Keratinocyte (primary cell): ENCODE data around the gene RNF17. TPM values are rescaled to one million over a fixed set of nuclear protein-coding genes. Genes with fewer than 3 reads are reported as not detected.
"Not testable (repeated sequence)": the region's sequence is repeated elsewhere in the genome, so short reads cannot be mapped to it uniquely, and the experiment has no call there.

Experiments
- DNase-seq: peaks from one replicate; pipeline ENCODE4 v3.0.0-alpha.2; 2011; ENCODE audit warnings: low read depth, missing footprints, low spot score
- FAIRE-seq: peaks from 2 replicates; lab custom pipeline; 2011; peaks lifted over from hg19 to GRCh38; lab: Jason Lieb, UNC
- H2AFZ ChIP-seq: 2 replicates; pipeline ENCODE4 v1.6.0; 2012; ENCODE audit warnings: low read length, control low read depth, inconsistent platforms; ENCODE audit not compliant: control insufficient read depth
- H3K27ac ChIP-seq: 2 replicates; pipeline ENCODE4 v1.5.1; 2011; ENCODE audit warnings: low read length; ENCODE audit not compliant: control insufficient read depth, insufficient read depth
- H3K27me3 ChIP-seq: 3 replicates; pipeline ENCODE4 v1.6.0; 2011; ENCODE audit warnings: low read length; ENCODE audit not compliant: control insufficient read depth, insufficient read depth; ENCODE audit errors: extremely low read depth
- H3K36me3 ChIP-seq, 2 experiments: 2 replicates in 1 of 2; 3 replicates in 1 of 2; pipeline ENCODE4 v1.5.1; 2011; ENCODE audit warnings: low read length in 2 of 2, mild to moderate bottlenecking in 1 of 2; ENCODE audit not compliant: control insufficient read depth in 2 of 2, insufficient read depth in 2 of 2; ENCODE audit errors: extremely low read depth in 1 of 2
- H3K4me1 ChIP-seq: 3 replicates; pipeline ENCODE4 v1.5.1; 2011; ENCODE audit warnings: low read length; ENCODE audit not compliant: control insufficient read depth, insufficient read depth; ENCODE audit errors: extremely low read depth
- H3K4me2 ChIP-seq: 3 replicates; pipeline ENCODE4 v1.6.0; 2011; ENCODE audit warnings: low read depth, low read length; ENCODE audit not compliant: control insufficient read depth, insufficient read depth; ENCODE audit errors: extremely low read depth
- H3K4me3 ChIP-seq, 3 experiments: fragments of 200-600 bp in 1 of 3; sonication (generic) in 1 of 3; 2 replicates in 2 of 3; 3 replicates in 1 of 3; pipeline ENCODE4 v1.5.1; 2011 to 2016; ENCODE audit warnings: low read length in 3 of 3, mild to moderate bottlenecking in 3 of 3, control low read depth in 2 of 3, inconsistent platforms in 1 of 3, low read depth in 1 of 3, mixed read lengths in 1 of 3, mixed run types in 1 of 3, moderate library complexity in 1 of 3; ENCODE audit not compliant: control insufficient read depth in 2 of 3, insufficient read depth in 2 of 3; ENCODE audit errors: extremely low read depth in 1 of 3
- H3K79me2 ChIP-seq: 2 replicates; pipeline ENCODE4 v1.6.0; 2012; ENCODE audit warnings: low read length; ENCODE audit not compliant: control insufficient read depth, insufficient read depth
- H3K9ac ChIP-seq: 3 replicates; pipeline ENCODE4 v1.6.0; 2011; ENCODE audit warnings: low read length; ENCODE audit not compliant: control insufficient read depth, insufficient read depth; ENCODE audit errors: extremely low read depth
- H3K9me1 ChIP-seq: 3 replicates; pipeline ENCODE4 v1.6.0; 2011; ENCODE audit warnings: low read length; ENCODE audit not compliant: control insufficient read depth, insufficient read depth; ENCODE audit errors: extremely low read depth
- H3K9me3 ChIP-seq: 2 replicates; pipeline ENCODE4 v1.5.1; 2012; ENCODE audit warnings: low read depth, low read length; ENCODE audit not compliant: control insufficient read depth
- H4K20me1 ChIP-seq: 3 replicates; pipeline ENCODE4 v1.6.0; 2011; ENCODE audit warnings: low read length; ENCODE audit not compliant: control insufficient read depth, insufficient read depth; ENCODE audit errors: extremely low read depth
- EZH2 ChIP-seq: IDR thresholded peaks from one replicate; pipeline ENCODE4 v1.6.1; 2012; ENCODE audit warnings: inconsistent platforms, mild to moderate bottlenecking, low read length, moderate library complexity
- dilution Hi-C: fragments of 300-500 bp; cut with MboI; formaldehyde crosslinking; loops from one replicate; pipeline ENCODE4 v1.7.0; 2020; ENCODE audit warnings: low sequenced_read_pairs; ENCODE audit not compliant: extremely low pct_ligation_motif_present
- polyA plus RNA-seq, 5 experiments: library from polyadenylated mRNA; depleted of rRNA in 3 of 5; stranded (reverse) in 3 of 5; stranded (forward) in 1 of 5; unstranded in 1 of 5; fragments of >200 nt; gene quantifications; 1 replicate in 1 of 5; 2 replicates in 3 of 5; 3 replicates in 1 of 5; pipeline versions ENCODE4 v1.2.1 to v1.2.3, GENCODE V29; 2011 to 2012; ENCODE audit warnings: missing spikeins in 2 of 5, low read depth in 1 of 5, low replicate concordance in 1 of 5
- TF ChIP-seq, protein P1 (sequence below), 3 experiments: IDR thresholded peaks in 1 of 3; conservative IDR thresholded peaks in 1 of 3; optimal IDR thresholded peaks in 1 of 3; 2 replicates in 2 of 3; 3 replicates in 1 of 3; pipeline versions ENCODE3 to v1.5.1; 2011; ENCODE audit warnings: low read length in 3 of 3, mild to moderate bottlenecking in 3 of 3, moderate library complexity in 2 of 3, control low read depth in 1 of 3, inconsistent platforms in 1 of 3; ENCODE audit not compliant: insufficient read depth in 2 of 3; ENCODE audit errors: extremely low read depth in 1 of 3

Gene RNF17
- polyA plus RNA-seq, 1 donor (not counting 4 experiments of a cell fraction or from before 2014, with no cell fraction given), result not detected

DNA sequence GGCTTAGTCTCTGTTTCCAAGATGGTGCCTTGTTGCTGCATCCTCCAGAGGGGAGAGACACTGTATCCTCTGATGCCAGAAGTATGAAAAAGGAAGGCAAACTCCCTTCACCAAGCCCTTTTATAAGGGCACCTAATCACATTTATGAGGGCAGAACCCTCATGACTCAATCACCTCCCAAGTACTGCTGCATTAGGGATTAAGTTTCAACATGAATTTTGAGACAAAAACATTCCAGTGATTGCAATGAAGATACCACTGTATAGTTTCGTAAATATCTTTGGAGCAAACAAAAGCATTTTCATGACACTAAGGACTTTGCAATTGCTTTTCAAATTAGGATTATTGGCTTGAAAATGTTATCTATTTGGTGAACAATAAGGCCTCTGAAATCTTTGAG is 63.8 kb downstream of the RNF17 start:
- Histone ChIP-seq H3K9me1 (no peaks in the 10 kb centered on the region), H3K4me3 (no peak overlapping the region), H4K20me1 (no peaks in the 10 kb centered on the region), H2AFZ (no peak overlapping the region), H3K27ac (no peak overlapping the region), H3K36me3 (no peaks in the 10 kb centered on the region), H3K27me3 (no peaks in the 10 kb centered on the region), H3K4me1 (peaks cover 5% of the 10 kb centered on the region), H3K79me2 (no peaks in the 10 kb centered on the region), H3K9ac (no peak overlapping the region), H3K4me2 (peak overlapping the region; percentile 13), H3K9me3 (no peaks in the 10 kb centered on the region)
- DNase-seq, result no peak
- dilution Hi-C loops, result no loop called here
- TF ChIP-seq EZH2, result no peak
- TF ChIP-seq, protein P1, sequence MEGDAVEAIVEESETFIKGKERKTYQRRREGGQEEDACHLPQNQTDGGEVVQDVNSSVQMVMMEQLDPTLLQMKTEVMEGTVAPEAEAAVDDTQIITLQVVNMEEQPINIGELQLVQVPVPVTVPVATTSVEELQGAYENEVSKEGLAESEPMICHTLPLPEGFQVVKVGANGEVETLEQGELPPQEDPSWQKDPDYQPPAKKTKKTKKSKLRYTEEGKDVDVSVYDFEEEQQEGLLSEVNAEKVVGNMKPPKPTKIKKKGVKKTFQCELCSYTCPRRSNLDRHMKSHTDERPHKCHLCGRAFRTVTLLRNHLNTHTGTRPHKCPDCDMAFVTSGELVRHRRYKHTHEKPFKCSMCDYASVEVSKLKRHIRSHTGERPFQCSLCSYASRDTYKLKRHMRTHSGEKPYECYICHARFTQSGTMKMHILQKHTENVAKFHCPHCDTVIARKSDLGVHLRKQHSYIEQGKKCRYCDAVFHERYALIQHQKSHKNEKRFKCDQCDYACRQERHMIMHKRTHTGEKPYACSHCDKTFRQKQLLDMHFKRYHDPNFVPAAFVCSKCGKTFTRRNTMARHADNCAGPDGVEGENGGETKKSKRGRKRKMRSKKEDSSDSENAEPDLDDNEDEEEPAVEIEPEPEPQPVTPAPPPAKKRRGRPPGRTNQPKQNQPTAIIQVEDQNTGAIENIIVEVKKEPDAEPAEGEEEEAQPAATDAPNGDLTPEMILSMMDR (optimal IDR thresholded peaks at IDR 0.05 in 1 of 3, IDR thresholded peaks at IDR 0.05 in 1 of 3, conservative IDR thresholded peaks at IDR 0.05 in 1 of 3; ENCODE audit: extremely low read depth in 1 of 3, insufficient read depth in 2 of 3, low read length in 3 of 3), result no peak
- peak; percentile 29 for FAIRE-seq

DNA sequence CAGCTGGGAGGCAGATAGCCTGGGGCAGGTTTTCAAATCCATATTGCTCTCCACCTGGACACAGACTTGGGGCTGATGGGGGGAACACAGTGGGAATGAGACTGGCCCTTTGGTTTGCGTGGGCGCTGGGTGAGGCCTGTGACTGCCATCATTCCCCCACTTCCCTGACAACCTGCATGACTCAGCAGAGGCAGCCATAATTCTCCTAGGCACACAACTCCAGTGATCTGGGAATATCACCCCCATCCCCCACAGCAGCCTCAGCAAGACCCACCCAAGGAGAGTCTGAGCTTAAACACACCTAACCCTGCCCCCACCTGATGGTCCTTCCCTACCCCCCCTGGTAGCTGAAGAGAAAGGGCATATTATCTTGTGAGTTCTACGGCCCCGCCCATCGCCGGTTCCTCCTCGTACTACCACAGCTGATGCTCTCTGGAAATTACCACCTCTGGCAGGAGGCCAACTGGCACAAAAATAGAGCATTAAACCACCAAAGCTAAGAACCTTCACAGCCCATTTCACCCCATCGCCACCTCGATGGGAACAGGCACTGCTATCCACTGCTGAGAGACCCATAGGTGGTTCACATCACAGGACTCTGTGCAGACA is 71.0 kb downstream of the RNF17 start:
- Histone ChIP-seq H3K9ac (no peak overlapping the region), H3K4me2 (no peak overlapping the region), H3K4me3 (no peak overlapping the region), H3K27me3 (no peaks in the 10 kb centered on the region), H3K36me3 (no peaks in the 10 kb centered on the region), H3K9me3 (no peaks in the 10 kb centered on the region), H3K79me2 (no peaks in the 10 kb centered on the region), H3K4me1 (no peaks in the 10 kb centered on the region), H3K27ac (no peak overlapping the region), H2AFZ (peak overlapping the region; percentile 46), H4K20me1 (no peaks in the 10 kb centered on the region), H3K9me1 (no peaks in the 10 kb centered on the region)
- FAIRE-seq, result no peak
- TF ChIP-seq, protein P1 (optimal IDR thresholded peaks at IDR 0.05 in 1 of 3, IDR thresholded peaks at IDR 0.05 in 1 of 3, conservative IDR thresholded peaks at IDR 0.05 in 1 of 3; ENCODE audit: extremely low read depth in 1 of 3, insufficient read depth in 2 of 3, low read length in 3 of 3), result no peak
- TF ChIP-seq EZH2, result no peak
- DNase-seq, result no peak
- dilution Hi-C loops, result no loop called here

DNA sequence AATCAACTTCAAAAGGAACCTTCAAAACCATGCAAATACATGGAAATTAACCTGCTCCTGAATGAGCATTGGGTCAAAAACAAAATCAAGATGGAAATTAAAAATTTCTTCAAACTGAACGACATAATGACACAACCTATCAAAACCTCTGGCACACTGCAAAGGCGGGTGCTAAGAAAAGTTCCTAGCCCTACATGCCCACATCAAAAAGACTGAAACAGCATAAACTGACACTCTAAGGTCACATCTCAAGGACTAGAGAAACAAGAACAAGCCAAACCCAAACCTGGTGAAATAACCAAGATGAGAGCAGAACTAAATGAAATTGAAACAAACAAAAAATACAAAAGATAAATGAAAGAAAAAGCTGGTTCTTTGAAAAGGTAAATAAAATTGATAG is 73.6 kb downstream of the RNF17 start:
- H3K9me3 ChIP-seq, H4K20me1 ChIP-seq, H3K27me3 ChIP-seq, H3K9ac ChIP-seq, H2AFZ ChIP-seq, H3K79me2 ChIP-seq, H3K9me1 ChIP-seq, H3K4me1 ChIP-seq, DNase-seq, FAIRE-seq, H3K36me3 ChIP-seq, H3K4me3 ChIP-seq, H3K4me2 ChIP-seq, H3K27ac ChIP-seq, dilution Hi-C loops: not testable (repeated sequence)
